ENCODE measurements around the gene SH3GL3.

DNA sequence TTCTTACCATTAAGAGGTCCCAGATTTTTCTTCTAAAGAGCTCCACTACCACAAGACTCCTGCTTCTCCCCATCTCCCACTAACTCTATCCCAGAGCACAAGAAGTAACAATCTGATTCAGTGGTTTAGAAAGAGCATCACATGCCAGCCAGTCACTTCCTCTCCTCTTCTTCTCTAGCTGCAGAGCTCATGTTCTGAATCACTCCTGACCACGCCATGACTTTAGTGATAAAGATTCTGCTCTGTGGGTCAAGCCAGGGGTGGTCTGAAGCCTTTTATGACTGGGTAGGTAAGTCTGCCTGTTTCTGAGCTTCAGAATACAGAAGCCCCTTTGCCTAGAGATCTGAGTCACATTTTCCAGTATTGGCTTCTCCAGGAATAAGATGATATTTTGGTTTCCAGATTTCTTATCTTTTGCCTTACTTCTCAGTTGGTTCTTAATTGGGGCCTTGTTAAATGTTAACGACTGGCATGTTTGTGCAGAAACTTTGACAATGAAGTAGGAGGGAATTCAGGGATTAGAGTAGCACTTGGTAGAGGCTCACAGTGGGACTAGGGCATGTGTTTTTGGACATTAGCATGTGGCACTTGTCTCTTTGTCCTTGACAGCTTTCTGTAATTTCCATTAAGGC, 179.1 kb downstream of the SH3GL3 start:
- TF ChIP-seq SETDB1 (IDR thresholded peaks at IDR 0.05; ENCODE audit: insufficient read length, low read length): no peak
- no peak for TF ChIP-seq ZBTB7A (tag by site-specific recombination; IDR thresholded peaks at IDR 0.05; ENCODE audit: low read depth)
- TF ChIP-seq, protein P1, sequence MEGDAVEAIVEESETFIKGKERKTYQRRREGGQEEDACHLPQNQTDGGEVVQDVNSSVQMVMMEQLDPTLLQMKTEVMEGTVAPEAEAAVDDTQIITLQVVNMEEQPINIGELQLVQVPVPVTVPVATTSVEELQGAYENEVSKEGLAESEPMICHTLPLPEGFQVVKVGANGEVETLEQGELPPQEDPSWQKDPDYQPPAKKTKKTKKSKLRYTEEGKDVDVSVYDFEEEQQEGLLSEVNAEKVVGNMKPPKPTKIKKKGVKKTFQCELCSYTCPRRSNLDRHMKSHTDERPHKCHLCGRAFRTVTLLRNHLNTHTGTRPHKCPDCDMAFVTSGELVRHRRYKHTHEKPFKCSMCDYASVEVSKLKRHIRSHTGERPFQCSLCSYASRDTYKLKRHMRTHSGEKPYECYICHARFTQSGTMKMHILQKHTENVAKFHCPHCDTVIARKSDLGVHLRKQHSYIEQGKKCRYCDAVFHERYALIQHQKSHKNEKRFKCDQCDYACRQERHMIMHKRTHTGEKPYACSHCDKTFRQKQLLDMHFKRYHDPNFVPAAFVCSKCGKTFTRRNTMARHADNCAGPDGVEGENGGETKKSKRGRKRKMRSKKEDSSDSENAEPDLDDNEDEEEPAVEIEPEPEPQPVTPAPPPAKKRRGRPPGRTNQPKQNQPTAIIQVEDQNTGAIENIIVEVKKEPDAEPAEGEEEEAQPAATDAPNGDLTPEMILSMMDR (tag by site-specific recombination; IDR thresholded peaks at IDR 0.05): no peak
- TF ChIP-seq ZNF274 (IDR thresholded peaks at IDR 0.05; ENCODE audit: low read length): no peak
- no peak for TF ChIP-seq ZNF274 (tag by site-specific recombination; IDR thresholded peaks at IDR 0.05; ENCODE audit: borderline replicate concordance)
- no peak for TF ChIP-seq ZNF140 (tag by site-specific recombination; IDR thresholded peaks at IDR 0.05)
- no peak for TF ChIP-seq ZNF747 (tag by site-specific recombination; IDR thresholded peaks at IDR 0.05)
- no peak for TF ChIP-seq ZNF510 (tag by site-specific recombination; IDR thresholded peaks at IDR 0.05; ENCODE audit: insufficient replicate concordance)
- TF ChIP-seq ZNF529 (tag by site-specific recombination; IDR thresholded peaks at IDR 0.05; ENCODE audit: insufficient replicate concordance): no peak
- TF ChIP-seq ZNF292 (tag by site-specific recombination; IDR thresholded peaks at IDR 0.05; ENCODE audit: borderline replicate concordance, low read depth): no peak
- TF ChIP-seq ZNF664 (tag by site-specific recombination; IDR thresholded peaks at IDR 0.05): no peak
- TF ChIP-seq HOXA7 (CRISPR knock-in tag; IDR thresholded peaks at IDR 0.05; ENCODE audit: borderline replicate concordance): no peak
- TF ChIP-seq MYNN (tag by site-specific recombination; IDR thresholded peaks at IDR 0.05; ENCODE audit: borderline replicate concordance): no peak
- TF ChIP-seq ZNF175 (tag by site-specific recombination; IDR thresholded peaks at IDR 0.05): no peak
- TF ChIP-seq, protein P2, sequence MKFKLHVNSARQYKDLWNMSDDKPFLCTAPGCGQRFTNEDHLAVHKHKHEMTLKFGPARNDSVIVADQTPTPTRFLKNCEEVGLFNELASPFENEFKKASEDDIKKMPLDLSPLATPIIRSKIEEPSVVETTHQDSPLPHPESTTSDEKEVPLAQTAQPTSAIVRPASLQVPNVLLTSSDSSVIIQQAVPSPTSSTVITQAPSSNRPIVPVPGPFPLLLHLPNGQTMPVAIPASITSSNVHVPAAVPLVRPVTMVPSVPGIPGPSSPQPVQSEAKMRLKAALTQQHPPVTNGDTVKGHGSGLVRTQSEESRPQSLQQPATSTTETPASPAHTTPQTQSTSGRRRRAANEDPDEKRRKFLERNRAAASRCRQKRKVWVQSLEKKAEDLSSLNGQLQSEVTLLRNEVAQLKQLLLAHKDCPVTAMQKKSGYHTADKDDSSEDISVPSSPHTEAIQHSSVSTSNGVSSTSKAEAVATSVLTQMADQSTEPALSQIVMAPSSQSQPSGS (tag by site-specific recombination; IDR thresholded peaks at IDR 0.05; ENCODE audit: low read depth): no peak
